ENCODE results near the gene SLC16A1.
"Not testable (repeated sequence)": the region's sequence is repeated elsewhere in the genome, so short reads cannot be mapped to it uniquely, and the experiment has no call there.

SLC16A1 gene

DNA sequence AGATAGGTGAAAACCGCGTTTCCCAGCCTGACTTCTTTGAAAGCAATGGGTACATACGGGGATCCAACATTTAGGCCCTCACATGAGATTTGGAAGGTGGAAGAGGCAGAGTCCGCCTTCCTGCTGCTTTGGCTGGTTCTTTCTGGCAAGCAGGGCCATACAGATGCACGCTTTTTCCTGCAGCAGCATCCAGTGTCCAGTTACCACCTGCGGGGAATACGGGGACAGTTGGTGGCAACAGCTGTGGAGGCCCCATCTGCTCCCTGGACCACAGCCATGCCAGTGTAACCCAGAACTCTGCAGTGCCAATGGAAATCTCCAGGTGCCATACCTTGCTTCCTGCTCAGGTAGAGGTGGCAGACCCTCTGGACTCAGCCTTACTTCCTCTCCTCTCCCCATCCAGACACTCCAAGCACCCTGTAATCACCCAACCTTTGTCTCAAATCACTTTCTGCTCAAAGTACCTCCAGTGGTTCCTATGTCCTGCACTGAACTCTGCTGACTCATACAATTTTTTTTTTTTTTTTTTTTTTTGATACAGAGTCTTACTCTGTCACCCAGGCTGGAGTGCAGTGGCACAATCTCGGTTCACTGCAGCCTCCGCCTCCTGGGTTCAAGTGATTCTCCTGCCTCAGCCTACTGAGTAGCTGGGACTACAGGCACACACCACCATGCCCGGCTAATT, 68.3 kb downstream of the SLC16A1 start:
- TF ChIP-seq SPI1 (IDR thresholded peaks at IDR 0.05; ENCODE audit: borderline replicate concordance, low read depth) (no peak), POLR2AphosphoS5 (IDR thresholded peaks at IDR 0.05; ENCODE audit: low read depth) (no peak), GABPA (IDR thresholded peaks at IDR 0.05; ENCODE audit: low read depth) (no peak)
- TF ChIP-seq, protein P1, sequence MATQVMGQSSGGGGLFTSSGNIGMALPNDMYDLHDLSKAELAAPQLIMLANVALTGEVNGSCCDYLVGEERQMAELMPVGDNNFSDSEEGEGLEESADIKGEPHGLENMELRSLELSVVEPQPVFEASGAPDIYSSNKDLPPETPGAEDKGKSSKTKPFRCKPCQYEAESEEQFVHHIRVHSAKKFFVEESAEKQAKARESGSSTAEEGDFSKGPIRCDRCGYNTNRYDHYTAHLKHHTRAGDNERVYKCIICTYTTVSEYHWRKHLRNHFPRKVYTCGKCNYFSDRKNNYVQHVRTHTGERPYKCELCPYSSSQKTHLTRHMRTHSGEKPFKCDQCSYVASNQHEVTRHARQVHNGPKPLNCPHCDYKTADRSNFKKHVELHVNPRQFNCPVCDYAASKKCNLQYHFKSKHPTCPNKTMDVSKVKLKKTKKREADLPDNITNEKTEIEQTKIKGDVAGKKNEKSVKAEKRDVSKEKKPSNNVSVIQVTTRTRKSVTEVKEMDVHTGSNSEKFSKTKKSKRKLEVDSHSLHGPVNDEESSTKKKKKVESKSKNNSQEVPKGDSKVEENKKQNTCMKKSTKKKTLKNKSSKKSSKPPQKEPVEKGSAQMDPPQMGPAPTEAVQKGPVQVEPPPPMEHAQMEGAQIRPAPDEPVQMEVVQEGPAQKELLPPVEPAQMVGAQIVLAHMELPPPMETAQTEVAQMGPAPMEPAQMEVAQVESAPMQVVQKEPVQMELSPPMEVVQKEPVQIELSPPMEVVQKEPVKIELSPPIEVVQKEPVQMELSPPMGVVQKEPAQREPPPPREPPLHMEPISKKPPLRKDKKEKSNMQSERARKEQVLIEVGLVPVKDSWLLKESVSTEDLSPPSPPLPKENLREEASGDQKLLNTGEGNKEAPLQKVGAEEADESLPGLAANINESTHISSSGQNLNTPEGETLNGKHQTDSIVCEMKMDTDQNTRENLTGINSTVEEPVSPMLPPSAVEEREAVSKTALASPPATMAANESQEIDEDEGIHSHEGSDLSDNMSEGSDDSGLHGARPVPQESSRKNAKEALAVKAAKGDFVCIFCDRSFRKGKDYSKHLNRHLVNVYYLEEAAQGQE (IDR thresholded peaks at IDR 0.05; ENCODE audit: insufficient replicate concordance, low read depth), result no peak
- TF ChIP-seq, protein P2, sequence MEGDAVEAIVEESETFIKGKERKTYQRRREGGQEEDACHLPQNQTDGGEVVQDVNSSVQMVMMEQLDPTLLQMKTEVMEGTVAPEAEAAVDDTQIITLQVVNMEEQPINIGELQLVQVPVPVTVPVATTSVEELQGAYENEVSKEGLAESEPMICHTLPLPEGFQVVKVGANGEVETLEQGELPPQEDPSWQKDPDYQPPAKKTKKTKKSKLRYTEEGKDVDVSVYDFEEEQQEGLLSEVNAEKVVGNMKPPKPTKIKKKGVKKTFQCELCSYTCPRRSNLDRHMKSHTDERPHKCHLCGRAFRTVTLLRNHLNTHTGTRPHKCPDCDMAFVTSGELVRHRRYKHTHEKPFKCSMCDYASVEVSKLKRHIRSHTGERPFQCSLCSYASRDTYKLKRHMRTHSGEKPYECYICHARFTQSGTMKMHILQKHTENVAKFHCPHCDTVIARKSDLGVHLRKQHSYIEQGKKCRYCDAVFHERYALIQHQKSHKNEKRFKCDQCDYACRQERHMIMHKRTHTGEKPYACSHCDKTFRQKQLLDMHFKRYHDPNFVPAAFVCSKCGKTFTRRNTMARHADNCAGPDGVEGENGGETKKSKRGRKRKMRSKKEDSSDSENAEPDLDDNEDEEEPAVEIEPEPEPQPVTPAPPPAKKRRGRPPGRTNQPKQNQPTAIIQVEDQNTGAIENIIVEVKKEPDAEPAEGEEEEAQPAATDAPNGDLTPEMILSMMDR (IDR thresholded peaks at IDR 0.05; ENCODE audit: insufficient read depth, low read length), result no peak
- DNase-seq (ENCODE audit: low read depth in 1 of 2, low spot score in 1 of 2), result no peak
- no peaks in the 10 kb centered on the region for H3K27me3 ChIP-seq (ENCODE audit: insufficient read depth, poor library complexity, severe bottlenecking)
- H3K4me3 ChIP-seq (replicated peaks; ENCODE audit: insufficient read depth, low read length), result no peak overlapping the region
- no peak overlapping the region for H3K27ac ChIP-seq (replicated peaks)

- not testable (repeated sequence) for H3K4me3 ChIP-seq (replicated peaks; ENCODE audit: insufficient read depth, low read length); H3K27me3 ChIP-seq (ENCODE audit: insufficient read depth, poor library complexity, severe bottlenecking); DNase-seq (ENCODE audit: low read depth in 1 of 2, low spot score in 1 of 2); H3K27ac ChIP-seq (replicated peaks)
These were observed 71.0 kb downstream of the SLC16A1 start for GRCh38 chr1:112884996-112885395.

GRCh38 chr1:112882271-112882744, 73.7 kb downstream of the SLC16A1 start:
- TF ChIP-seq SPI1 (IDR thresholded peaks at IDR 0.05; ENCODE audit: borderline replicate concordance, low read depth) (peak; percentile 83), GABPA (IDR thresholded peaks at IDR 0.05; ENCODE audit: low read depth) (no peak)
- peak overlapping the region; percentile 61 for H3K27ac ChIP-seq (replicated peaks)
- DNase-seq (ENCODE audit: low read depth in 1 of 2, low spot score in 1 of 2), result peak; percentile 46 to 47

GRCh38 chr1:112881742-112882127, 74.3 kb downstream of the SLC16A1 start:
- TF ChIP-seq, protein P1 (IDR thresholded peaks at IDR 0.05; ENCODE audit: insufficient replicate concordance, low read depth), result no peak
- TF ChIP-seq, protein P2 (IDR thresholded peaks at IDR 0.05; ENCODE audit: insufficient read depth, low read length), result no peak
- TF ChIP-seq GABPA (IDR thresholded peaks at IDR 0.05; ENCODE audit: low read depth) (no peak), POLR2AphosphoS5 (IDR thresholded peaks at IDR 0.05; ENCODE audit: low read depth) (no peak), SPI1 (IDR thresholded peaks at IDR 0.05; ENCODE audit: borderline replicate concordance, low read depth) (no peak)
- no peak overlapping the region for H3K4me3 ChIP-seq (replicated peaks; ENCODE audit: insufficient read depth, low read length)
- H3K27ac ChIP-seq (replicated peaks), result no peak overlapping the region
- H3K27me3 ChIP-seq (ENCODE audit: insufficient read depth, poor library complexity, severe bottlenecking), result no peaks in the 10 kb centered on the region
- DNase-seq (ENCODE audit: low read depth in 1 of 2, low spot score in 1 of 2), result no peak

More at GRCh38 chr1:112882271-112882744, 73.7 kb downstream of the SLC16A1 start:
- no peak overlapping the region for H3K4me3 ChIP-seq (replicated peaks; ENCODE audit: insufficient read depth, low read length)
- H3K27me3 ChIP-seq (ENCODE audit: insufficient read depth, poor library complexity, severe bottlenecking), result no peaks in the 10 kb centered on the region

DNA sequence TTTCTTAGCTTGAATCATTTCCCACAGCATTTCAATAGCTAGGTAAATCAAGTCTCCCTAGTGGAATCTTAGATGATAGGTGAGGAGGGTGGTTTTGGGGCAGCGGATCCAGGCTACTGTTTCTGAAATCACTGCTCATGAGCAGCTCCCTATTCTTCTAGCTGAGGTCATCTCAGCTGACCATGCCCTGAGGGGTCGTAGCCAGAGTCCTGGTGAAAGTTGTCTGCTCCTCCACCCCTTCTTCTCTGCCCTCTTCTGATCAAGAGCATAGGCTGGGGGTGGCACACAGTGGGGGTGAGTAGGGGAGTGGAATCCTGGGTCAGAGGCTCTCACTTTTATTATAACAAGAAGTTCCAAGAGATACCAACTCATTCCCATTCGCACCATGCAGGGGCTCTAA, 76.2 kb downstream of the SLC16A1 start:
- TF ChIP-seq, protein P1 (IDR thresholded peaks at IDR 0.05; ENCODE audit: insufficient replicate concordance, low read depth), result no peak
- TF ChIP-seq, protein P2 (IDR thresholded peaks at IDR 0.05; ENCODE audit: insufficient read depth, low read length), result no peak
- TF ChIP-seq POLR2AphosphoS5 (IDR thresholded peaks at IDR 0.05; ENCODE audit: low read depth) (no peak), GABPA (IDR thresholded peaks at IDR 0.05; ENCODE audit: low read depth) (no peak), SPI1 (IDR thresholded peaks at IDR 0.05; ENCODE audit: borderline replicate concordance, low read depth) (no peak)
- Histone ChIP-seq H3K4me3 (replicated peaks; ENCODE audit: insufficient read depth, low read length) (no peak overlapping the region), H3K27me3 (ENCODE audit: insufficient read depth, poor library complexity, severe bottlenecking) (no peaks in the 10 kb centered on the region), H3K27ac (replicated peaks) (no peak overlapping the region)
- DNase-seq (ENCODE audit: low read depth in 1 of 2, low spot score in 1 of 2), result no peak
